AG09319 (cell line): Measurements from ENCODE around the gene RAB28.

Source experiments
- DNase-seq: peaks from one replicate; pipeline ENCODE4 v3.0.0-alpha.2; 2010; ENCODE audit warnings: low read depth; ENCODE audit errors: extremely low read depth
- CTCF ChIP-seq: IDR thresholded peaks from 2 replicates; pipeline ENCODE4 v1.5.1; 2011; ENCODE audit warnings: low read depth, mild to moderate bottlenecking, inconsistent platforms, low read length, moderate library complexity

The RAB28 gene

GRCh38 chr4:13452927-13453579, 31.1 kb downstream of the RAB28 start:
- no peak for DNase-seq
- TF ChIP-seq CTCF: no peak

GRCh38 chr4:13449590-13449989, 34.5 kb downstream of the RAB28 start:
- no peak for TF ChIP-seq CTCF
- DNase-seq: no peak

- DNase-seq: no peak
- no peak for TF ChIP-seq CTCF
Measured at GRCh38 chr4:13445841-13446790, 38.0 kb downstream of the RAB28 start.

GRCh38 chr4:13441506-13441905, 42.6 kb downstream of the RAB28 start:
- no peak for DNase-seq
- TF ChIP-seq CTCF: no peak

GRCh38 chr4:13436962-13437361, 47.2 kb downstream of the RAB28 start:
- TF ChIP-seq CTCF: no peak

GRCh38 chr4:13432453-13432852, 51.7 kb downstream of the RAB28 start:
- DNase-seq: no peak
- TF ChIP-seq CTCF: no peak

More at GRCh38 chr4:13436962-13437361, 47.2 kb downstream of the RAB28 start:
- DNase-seq: no peak
